Liver (tissue), 9 donors: Measurements from ENCODE around the gene ERGIC3. TPM values are rescaled to one million over a fixed set of nuclear protein-coding genes. Genes with fewer than 3 reads are reported as not detected.

ENCODE experiments used
- DNase-seq: peaks from one replicate; pipeline ENCODE4 v3.0.0-alpha.2; 2017; ENCODE audit warnings: low spot score
- H3K27ac ChIP-seq, 2 donors: one replicate each; pipeline ENCODE4 v1.7.0; 2013; ENCODE audit warnings: inconsistent platforms in 2 of 2, low read length in 2 of 2, control low read depth in 1 of 2, low read depth in 1 of 2, mild to moderate bottlenecking in 1 of 2
- H3K27me3 ChIP-seq, 4 donors: one replicate each; pipeline versions ENCODE4 v1.6.1 to v1.7.0; 2013; ENCODE audit warnings: low read length in 3 of 4, inconsistent platforms in 1 of 4, mild to moderate bottlenecking in 1 of 4, moderate library complexity in 1 of 4; ENCODE audit not compliant: control insufficient read depth in 4 of 4, insufficient read depth in 4 of 4
- H3K36me3 ChIP-seq, 4 donors: one replicate each; pipeline versions ENCODE4 v1.6.1 to v1.7.0; 2013; ENCODE audit warnings: low read length in 3 of 4, mild to moderate bottlenecking in 3 of 4, low read depth in 1 of 4, moderate library complexity in 1 of 4; ENCODE audit not compliant: control insufficient read depth in 4 of 4, insufficient read depth in 3 of 4
- H3K4me1 ChIP-seq, 4 donors: one replicate each; pipeline versions ENCODE4 v1.6.1 to v1.7.0; 2013; ENCODE audit warnings: low read length in 3 of 4, mild to moderate bottlenecking in 3 of 4, moderate library complexity in 1 of 4; ENCODE audit not compliant: control insufficient read depth in 4 of 4, insufficient read depth in 4 of 4
- H3K4me3 ChIP-seq, 3 donors: one replicate each; pipeline versions ENCODE4 v1.6.1 to v1.7.0; 2013; ENCODE audit warnings: low read length in 3 of 3, control low read depth in 1 of 3, low read depth in 1 of 3, mild to moderate bottlenecking in 1 of 3
- H3K9ac ChIP-seq, 2 donors: one replicate each; pipeline ENCODE4 v1.7.0; 2013; ENCODE audit warnings: low read length in 2 of 2, mild to moderate bottlenecking in 2 of 2, moderate library complexity in 2 of 2, control low read depth in 1 of 2, low read depth in 1 of 2
- H3K9me3 ChIP-seq, 4 donors: one replicate each; pipeline versions ENCODE4 v1.6.1 to v1.7.0; 2013; ENCODE audit warnings: low read length in 3 of 4; ENCODE audit not compliant: control insufficient read depth in 4 of 4
- CTCF ChIP-seq: fragments of 150-350 bp; IDR thresholded peaks from 2 replicates; pipeline ENCODE4 v1.5.1; 2017; ENCODE audit warnings: improper control_type of control experiment, low read depth, low read length; ENCODE audit not compliant: missing input control
- FOXA1 ChIP-seq: IDR thresholded peaks from 2 replicates; pipeline ENCODE4 v1.6.1; 2016; ENCODE audit warnings: antibody characterized with exemption
- FOXA2 ChIP-seq: IDR thresholded peaks from 2 replicates; pipeline ENCODE4 v1.6.1; 2016; ENCODE audit warnings: antibody characterized with exemption
- GABPA ChIP-seq, 2 donors: IDR thresholded peaks in 1 of 2; conservative IDR thresholded peaks in 1 of 2; 2 replicates each; pipeline ENCODE4 v1.6.1; 2016; ENCODE audit warnings: antibody characterized with exemption in 2 of 2, mild to moderate bottlenecking in 1 of 2, moderate library complexity in 1 of 2
- HNF4G ChIP-seq: IDR thresholded peaks from 2 replicates; pipeline ENCODE4 v1.6.1; 2016; ENCODE audit warnings: antibody characterized with exemption
- JUND ChIP-seq, 2 donors: IDR thresholded peaks; 2 replicates each; pipeline ENCODE4 v1.6.1; 2016; ENCODE audit warnings: antibody characterized with exemption in 2 of 2
- MAX ChIP-seq: IDR thresholded peaks from 2 replicates; pipeline ENCODE4 v1.6.1; 2016; ENCODE audit warnings: antibody characterized with exemption
- NR2F2 ChIP-seq: IDR thresholded peaks from 2 replicates; pipeline ENCODE4 v1.6.1; 2016; ENCODE audit warnings: antibody characterized with exemption
- RAD21 ChIP-seq, 2 donors: IDR thresholded peaks; 2 replicates each; pipeline ENCODE4 v1.6.1; 2016; ENCODE audit warnings: antibody characterized with exemption in 2 of 2, mild to moderate bottlenecking in 2 of 2
- REST ChIP-seq: IDR thresholded peaks from 2 replicates; pipeline ENCODE4 v1.6.1; 2016; ENCODE audit warnings: antibody characterized with exemption, mild to moderate bottlenecking
- RXRA ChIP-seq, 2 donors: IDR thresholded peaks; 2 replicates each; pipeline ENCODE4 v1.6.1; 2017 to 2018; ENCODE audit warnings: antibody characterized with exemption in 2 of 2, mild to moderate bottlenecking in 1 of 2
- SP1 ChIP-seq: IDR thresholded peaks from 2 replicates; pipeline ENCODE4 v1.6.1; 2018; ENCODE audit warnings: antibody characterized with exemption, mild to moderate bottlenecking
- TAF1 ChIP-seq: conservative IDR thresholded peaks from 2 replicates; pipeline ENCODE4 v1.6.1; 2016; ENCODE audit warnings: antibody characterized with exemption, mild to moderate bottlenecking
- ZBTB33 ChIP-seq: IDR thresholded peaks from 2 replicates; pipeline ENCODE4 v1.6.1; 2016; ENCODE audit warnings: antibody characterized with exemption
- WGBS: extraction: QIAGEN DNeasy Blood & Tissue Kit; methylation state at CpG from one replicate; pipeline ENCODE4 v1.1.7; 2013; 5-methylcytosine and 5-hydroxymethylcytosine counted together
- polyA plus RNA-seq, 2 donors: library from polyadenylated mRNA; stranded (reverse) in 1 of 2; unstranded in 1 of 2; fragments of 200-250 nt in 1 of 2; fragments of >200 nt in 1 of 2; fragmentation: Nextera tagmentation in 1 of 2; extraction: Ambion mirVana in 1 of 2; gene quantifications; one replicate each; pipeline versions ENCODE4 v1.2.1 to v1.2.3, GENCODE V29; 2013 to 2015
- total RNA-seq, 2 donors: library from RNA; depleted of rRNA; stranded (reverse); fragments of >200 nt; gene quantifications; one replicate each; pipeline ENCODE4 v1.2.3, GENCODE V29; 2014
- donor health status: healthy.
- donor health status: healthy.
- donor health status: healthy.
- donor health status: healthy.
- donor health status: healthy.

Gene ERGIC3
- total and polyA plus RNA-seq, 4 donors = 110 to 167 (median 120) TPM

GRCh38 chr20:35499271-35499670 is 42.6 kb upstream of the ERGIC3 start:
- H3K4me1 ChIP-seq = no peaks in the 10 kb centered on the region
- WGBS = 92% methylated on average over 1 of the region's 1 CpG
- H3K9me3 ChIP-seq = no peaks in the 10 kb centered on the region
- no peak overlapping the region for H3K27ac ChIP-seq
- H3K9ac ChIP-seq = no peak overlapping the region
- TF ChIP-seq JUND (IDR thresholded peaks at IDR 0.05) (no peak), ZBTB33 (no peak), FOXA2 (no peak), RAD21 (IDR thresholded peaks at IDR 0.05) (no peak), RXRA (IDR thresholded peaks at IDR 0.05) (no peak), TAF1 (no peak)
- no peak for DNase-seq
- peaks cover 12 to 90% (median 51%) of the 10 kb centered on the region in 4 donors for H3K36me3 ChIP-seq
- no peak overlapping the region for H3K4me3 ChIP-seq
- no peaks in the 10 kb centered on the region for H3K27me3 ChIP-seq

- no peak overlapping the region for H3K9ac ChIP-seq
- no peak overlapping the region for H3K4me3 ChIP-seq
- H3K9me3 ChIP-seq = no peaks in the 10 kb centered on the region
- H3K4me1 ChIP-seq = no peaks in the 10 kb centered on the region
- 83% methylated on average over 8 of the region's 8 CpGs for WGBS
- TF ChIP-seq GABPA (IDR thresholded peaks at IDR 0.05 in 1 of 2, conservative IDR thresholded peaks at IDR 0.05 in 1 of 2) = no peak
- no peak for TF ChIP-seq RXRA (IDR thresholded peaks at IDR 0.05)
- TF ChIP-seq MAX = no peak
- no peak for TF ChIP-seq NR2F2
- TF ChIP-seq JUND (IDR thresholded peaks at IDR 0.05) = no peak
- no peak for TF ChIP-seq CTCF
- TF ChIP-seq RAD21 (IDR thresholded peaks at IDR 0.05) = no peak
- no peak for TF ChIP-seq TAF1
- no peak for TF ChIP-seq SP1
- TF ChIP-seq REST = no peak
- TF ChIP-seq ZBTB33 = no peak
- no peak for TF ChIP-seq FOXA1
- TF ChIP-seq HNF4G = no peak
- DNase-seq = no peak
- peaks cover 11 to 81% (median 39%) of the 10 kb centered on the region in 4 donors for H3K36me3 ChIP-seq
- no peak overlapping the region for H3K27ac ChIP-seq
- H3K27me3 ChIP-seq = no peaks in the 10 kb centered on the region
Observed at GRCh38 chr20:35502352-35502751, 39.5 kb upstream of the ERGIC3 start.
